ENCODE data around the gene HS6ST1.

HS6ST1 gene

DNA sequence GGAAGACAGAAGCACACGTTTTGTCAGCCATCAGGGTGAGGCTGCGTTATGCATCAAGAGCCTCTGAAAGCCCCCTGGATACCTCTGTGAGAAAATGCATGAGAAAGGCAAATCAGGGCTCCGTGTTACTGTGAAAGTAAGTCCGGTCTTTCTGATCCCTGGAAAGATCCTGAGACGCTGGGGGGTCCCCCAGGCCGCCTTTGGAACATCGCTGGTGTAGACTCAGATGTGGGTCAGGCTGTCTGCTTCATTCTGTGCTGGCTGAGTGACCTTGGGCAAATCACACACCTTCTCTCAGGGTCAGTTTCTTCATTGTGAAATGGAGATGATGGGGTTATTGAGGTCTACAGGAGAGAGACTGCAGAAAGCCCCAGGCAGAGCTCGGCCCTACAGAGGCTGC is 42.0 kb upstream of the HS6ST1 start (continued):
- TF ChIP-seq, protein P1, sequence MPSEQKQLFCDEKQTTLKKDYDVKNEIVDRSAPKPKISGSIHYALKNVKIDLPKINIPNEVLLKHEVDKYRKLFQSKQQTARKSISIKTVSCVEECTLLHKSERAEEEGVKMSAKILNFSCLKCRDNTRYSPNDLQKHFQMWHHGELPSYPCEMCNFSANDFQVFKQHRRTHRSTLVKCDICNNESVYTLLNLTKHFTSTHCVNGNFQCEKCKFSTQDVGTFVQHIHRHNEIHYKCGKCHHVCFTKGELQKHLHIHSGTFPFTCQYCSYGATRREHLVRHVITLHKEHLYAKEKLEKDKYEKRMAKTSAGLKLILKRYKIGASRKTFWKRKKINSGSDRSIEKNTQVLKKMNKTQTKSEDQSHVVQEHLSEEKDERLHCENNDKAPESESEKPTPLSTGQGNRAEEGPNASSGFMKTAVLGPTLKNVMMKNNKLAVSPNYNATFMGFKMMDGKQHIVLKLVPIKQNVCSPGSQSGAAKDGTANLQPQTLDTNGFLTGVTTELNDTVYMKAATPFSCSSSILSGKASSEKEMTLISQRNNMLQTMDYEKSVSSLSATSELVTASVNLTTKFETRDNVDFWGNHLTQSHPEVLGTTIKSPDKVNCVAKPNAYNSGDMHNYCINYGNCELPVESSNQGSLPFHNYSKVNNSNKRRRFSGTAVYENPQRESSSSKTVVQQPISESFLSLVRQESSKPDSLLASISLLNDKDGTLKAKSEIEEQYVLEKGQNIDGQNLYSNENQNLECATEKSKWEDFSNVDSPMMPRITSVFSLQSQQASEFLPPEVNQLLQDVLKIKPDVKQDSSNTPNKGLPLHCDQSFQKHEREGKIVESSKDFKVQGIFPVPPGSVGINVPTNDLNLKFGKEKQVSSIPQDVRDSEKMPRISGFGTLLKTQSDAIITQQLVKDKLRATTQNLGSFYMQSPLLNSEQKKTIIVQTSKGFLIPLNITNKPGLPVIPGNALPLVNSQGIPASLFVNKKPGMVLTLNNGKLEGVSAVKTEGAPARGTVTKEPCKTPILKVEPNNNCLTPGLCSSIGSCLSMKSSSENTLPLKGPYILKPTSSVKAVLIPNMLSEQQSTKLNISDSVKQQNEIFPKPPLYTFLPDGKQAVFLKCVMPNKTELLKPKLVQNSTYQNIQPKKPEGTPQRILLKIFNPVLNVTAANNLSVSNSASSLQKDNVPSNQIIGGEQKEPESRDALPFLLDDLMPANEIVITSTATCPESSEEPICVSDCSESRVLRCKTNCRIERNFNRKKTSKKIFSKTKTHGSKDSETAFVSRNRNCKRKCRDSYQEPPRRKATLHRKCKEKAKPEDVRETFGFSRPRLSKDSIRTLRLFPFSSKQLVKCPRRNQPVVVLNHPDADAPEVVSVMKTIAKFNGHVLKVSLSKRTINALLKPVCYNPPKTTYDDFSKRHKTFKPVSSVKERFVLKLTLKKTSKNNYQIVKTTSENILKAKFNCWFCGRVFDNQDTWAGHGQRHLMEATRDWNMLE (tag by site-specific recombination; conservative IDR thresholded peaks at IDR 0.05; ENCODE audit: low read depth) = no peak
- TF ChIP-seq TRIM28 (IDR thresholded peaks at IDR 0.05; ENCODE audit: borderline replicate concordance, low read length) (no peak), SALL2 (tag by site-specific recombination; IDR thresholded peaks at IDR 0.05; ENCODE audit: borderline replicate concordance) (no peak), ZNF16 (tag by site-specific recombination; IDR thresholded peaks at IDR 0.05; ENCODE audit: low read depth) (no peak)

GRCh38 chr2:128359841-128360240 is 41.2 kb upstream of the HS6ST1 start:
- TF ChIP-seq ZNF114 (tag by site-specific recombination; IDR thresholded peaks at IDR 0.05) = no peak
- no peak for TF ChIP-seq ZNF501 (tag by site-specific recombination; IDR thresholded peaks at IDR 0.05)
- TF ChIP-seq ZNF623 (tag by site-specific recombination; IDR thresholded peaks at IDR 0.05) = no peak
- TF ChIP-seq ZNF548 (tag by site-specific recombination; IDR thresholded peaks at IDR 0.05) = no peak
- TF ChIP-seq ZNF391 (tag by site-specific recombination; IDR thresholded peaks at IDR 0.05; ENCODE audit: borderline replicate concordance, low read depth) = no peak
- TF ChIP-seq ZNF211 (tag by site-specific recombination; IDR thresholded peaks at IDR 0.05; ENCODE audit: low read depth) = no peak
- TF ChIP-seq ZNF133 (tag by site-specific recombination; IDR thresholded peaks at IDR 0.05) = no peak
- TF ChIP-seq, protein P2, sequence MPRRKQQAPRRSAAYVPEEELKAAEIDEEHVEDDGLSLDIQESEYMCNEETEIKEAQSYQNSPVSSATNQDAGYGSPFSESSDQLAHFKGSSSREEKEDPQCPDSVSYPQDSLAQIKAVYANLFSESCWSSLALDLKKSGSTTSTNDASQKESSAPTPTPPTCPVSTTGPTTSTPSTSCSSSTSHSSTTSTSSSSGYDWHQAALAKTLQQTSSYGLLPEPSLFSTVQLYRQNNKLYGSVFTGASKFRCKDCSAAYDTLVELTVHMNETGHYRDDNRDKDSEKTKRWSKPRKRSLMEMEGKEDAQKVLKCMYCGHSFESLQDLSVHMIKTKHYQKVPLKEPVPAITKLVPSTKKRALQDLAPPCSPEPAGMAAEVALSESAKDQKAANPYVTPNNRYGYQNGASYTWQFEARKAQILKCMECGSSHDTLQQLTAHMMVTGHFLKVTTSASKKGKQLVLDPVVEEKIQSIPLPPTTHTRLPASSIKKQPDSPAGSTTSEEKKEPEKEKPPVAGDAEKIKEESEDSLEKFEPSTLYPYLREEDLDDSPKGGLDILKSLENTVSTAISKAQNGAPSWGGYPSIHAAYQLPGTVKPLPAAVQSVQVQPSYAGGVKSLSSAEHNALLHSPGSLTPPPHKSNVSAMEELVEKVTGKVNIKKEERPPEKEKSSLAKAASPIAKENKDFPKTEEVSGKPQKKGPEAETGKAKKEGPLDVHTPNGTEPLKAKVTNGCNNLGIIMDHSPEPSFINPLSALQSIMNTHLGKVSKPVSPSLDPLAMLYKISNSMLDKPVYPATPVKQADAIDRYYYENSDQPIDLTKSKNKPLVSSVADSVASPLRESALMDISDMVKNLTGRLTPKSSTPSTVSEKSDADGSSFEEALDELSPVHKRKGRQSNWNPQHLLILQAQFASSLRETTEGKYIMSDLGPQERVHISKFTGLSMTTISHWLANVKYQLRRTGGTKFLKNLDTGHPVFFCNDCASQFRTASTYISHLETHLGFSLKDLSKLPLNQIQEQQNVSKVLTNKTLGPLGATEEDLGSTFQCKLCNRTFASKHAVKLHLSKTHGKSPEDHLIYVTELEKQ (tag by site-specific recombination; IDR thresholded peaks at IDR 0.05; ENCODE audit: borderline replicate concordance) = no peak
- TF ChIP-seq ZNF776 (tag by site-specific recombination; IDR thresholded peaks at IDR 0.05; ENCODE audit: borderline replicate concordance) = no peak
- TF ChIP-seq ZNF473 (tag by site-specific recombination; IDR thresholded peaks at IDR 0.05) = no peak
- ChIA-PET CTCF (no interaction called here), POLR2A (no interaction called here)
- no peak overlapping the region for H3K4me3 ChIP-seq (ENCODE audit: low read depth, low read length)
- no peaks in the 10 kb centered on the region for H3K4me1 ChIP-seq (ENCODE audit: control insufficient read depth, insufficient read depth, low read length)
- H3K9me3 ChIP-seq (ENCODE audit: control insufficient read depth, insufficient read depth, low read depth, low read length) = no peaks in the 10 kb centered on the region
- no peak overlapping the region for H3K27ac ChIP-seq (ENCODE audit: extremely low read depth, low read depth, low read length)
- no peaks in the 10 kb centered on the region for H3K36me3 ChIP-seq (ENCODE audit: control insufficient read depth in 2 of 2, insufficient read depth in 1 of 2, low read length in 2 of 2)

GRCh38 chr2:128358941-128359731 is 40.5 kb upstream of the HS6ST1 start:
- CTCF ChIA-PET = no interaction called here
- Histone ChIP-seq H3K27ac (ENCODE audit: extremely low read depth, low read depth, low read length) (no peak overlapping the region), H3K9me3 (ENCODE audit: control insufficient read depth, insufficient read depth, low read depth, low read length) (no peaks in the 10 kb centered on the region), H3K4me3 (ENCODE audit: low read depth, low read length) (no peak overlapping the region), H3K4me1 (ENCODE audit: control insufficient read depth, insufficient read depth, low read length) (no peaks in the 10 kb centered on the region), H3K36me3 (ENCODE audit: control insufficient read depth in 2 of 2, insufficient read depth in 1 of 2, low read length in 2 of 2) (no peaks in the 10 kb centered on the region)
- TF ChIP-seq ZNF354C (tag by site-specific recombination; IDR thresholded peaks at IDR 0.05; ENCODE audit: borderline replicate concordance, low read depth) (no peak), ZNF433 (tag by site-specific recombination; IDR thresholded peaks at IDR 0.05; ENCODE audit: low read depth) (no peak), ZNF391 (tag by site-specific recombination; IDR thresholded peaks at IDR 0.05; ENCODE audit: borderline replicate concordance, low read depth) (no peak), ZNF473 (tag by site-specific recombination; IDR thresholded peaks at IDR 0.05) (no peak)
- POLR2A ChIA-PET = no interaction called here
